HEK293 (cell line): ENCODE data around the gene OR9A2.

Source experiments
- REPIN1 ChIP-seq: fragments of 450-650 bp; formaldehyde crosslinking; IDR thresholded peaks from 2 replicates; pipeline ENCODE4 v1.5.1; 2017; ENCODE audit warnings: missing biosample characterization, missing genetic modification characterization, low read depth
- ZNF138 ChIP-seq: fragments of 450-650 bp; formaldehyde crosslinking; IDR thresholded peaks from 2 replicates; pipeline ENCODE4 v1.5.1; 2016; ENCODE audit warnings: missing biosample characterization, missing genetic modification characterization, borderline replicate concordance
- ZNF24 ChIP-seq: fragments of 450-650 bp; formaldehyde crosslinking; IDR thresholded peaks from 2 replicates; pipeline ENCODE4 v1.5.1; 2016; ENCODE audit warnings: missing biosample characterization, missing genetic modification characterization
- ZNF324 ChIP-seq: fragments of 450-650 bp; formaldehyde crosslinking; IDR thresholded peaks from 2 replicates; pipeline ENCODE4 v1.5.1; 2016; ENCODE audit warnings: missing biosample characterization, missing genetic modification characterization

DNA sequence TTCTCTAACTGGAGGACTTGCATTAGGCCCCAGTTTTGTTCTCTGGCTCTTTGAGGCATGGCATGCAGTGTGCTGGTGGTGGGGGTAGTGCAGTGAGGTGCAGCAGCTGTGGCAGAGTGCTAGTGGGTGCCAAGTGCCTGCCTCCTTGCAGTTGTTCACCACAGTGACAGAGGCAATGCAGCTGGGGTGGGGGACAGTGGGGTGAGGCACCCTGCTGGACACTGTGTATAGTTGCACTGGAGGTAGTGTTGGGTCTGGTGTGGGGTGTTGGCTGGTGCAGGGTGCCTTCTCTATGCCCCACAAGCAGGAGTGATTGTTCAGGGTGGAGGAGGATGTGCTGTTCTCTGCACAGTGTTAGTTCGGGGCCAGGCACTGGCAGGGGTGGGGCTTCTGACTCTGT, 43.1 kb downstream of the OR9A2 start:
- no peak for TF ChIP-seq ZNF138
- TF ChIP-seq ZNF324 (tag by site-specific recombination), result no peak
- no peak for TF ChIP-seq ZNF24 (tag by site-specific recombination)
- no peak for TF ChIP-seq REPIN1
